Tongue (tissue), 2 donors: ENCODE data around the gene PHYHIPL. TPM values are rescaled to one million over a fixed set of nuclear protein-coding genes. Genes with fewer than 3 reads are reported as not detected.
A peak's percentile ranks its signal among the peaks of the same experiment; 100 is the strongest.

Experiments
- DNase-seq: peaks from one replicate; pipeline ENCODE4 v3.0.0-alpha.2; 2015
- total RNA-seq: library from RNA; depleted of rRNA; stranded (reverse); fragments of >200 nt; gene quantifications from one replicate; pipeline ENCODE4 v1.2.3, GENCODE V29; 2014

The PHYHIPL gene
- total RNA-seq, 1 donor from 2014 or later: 0.31 TPM

GRCh38 chr10:59257224-59257623 lies 80.8 kb downstream of the PHYHIPL start:
- peak; percentile 32 for DNase-seq

- no peak for DNase-seq
These were observed 82.4 kb downstream of the PHYHIPL start for GRCh38 chr10:59258890-59259289.

GRCh38 chr10:59265141-59265540 lies 88.7 kb downstream of the PHYHIPL start:
- no peak for DNase-seq

- DNase-seq: peak; percentile 26
These were observed 89.9 kb downstream of the PHYHIPL start for GRCh38 chr10:59266321-59266720.

- no peak for DNase-seq
These were observed 92.0 kb downstream of the PHYHIPL start for GRCh38 chr10:59268460-59268859.

DNA sequence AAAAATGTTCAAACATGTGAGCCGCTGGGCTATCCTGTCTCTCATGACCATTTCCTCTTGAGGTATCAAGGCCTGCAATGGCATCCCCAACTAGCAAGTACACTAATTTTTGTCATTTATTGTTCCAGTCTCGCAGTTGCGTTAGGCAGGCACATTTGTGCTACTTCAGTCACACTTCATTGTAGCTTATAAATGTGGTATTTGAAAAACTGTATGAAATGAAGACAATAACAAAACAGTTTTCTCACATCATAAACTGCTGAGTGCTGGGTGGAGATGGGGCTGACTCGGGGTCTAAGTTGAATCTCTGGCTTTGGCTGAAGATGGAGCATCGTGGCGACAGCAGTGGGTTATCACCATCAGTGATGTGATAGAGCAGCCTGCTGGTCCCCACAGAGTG lies 93.2 kb downstream of the PHYHIPL start:
- no peak for DNase-seq

GRCh38 chr10:59270492-59270891 lies 94.0 kb downstream of the PHYHIPL start:
- DNase-seq: no peak

DNA sequence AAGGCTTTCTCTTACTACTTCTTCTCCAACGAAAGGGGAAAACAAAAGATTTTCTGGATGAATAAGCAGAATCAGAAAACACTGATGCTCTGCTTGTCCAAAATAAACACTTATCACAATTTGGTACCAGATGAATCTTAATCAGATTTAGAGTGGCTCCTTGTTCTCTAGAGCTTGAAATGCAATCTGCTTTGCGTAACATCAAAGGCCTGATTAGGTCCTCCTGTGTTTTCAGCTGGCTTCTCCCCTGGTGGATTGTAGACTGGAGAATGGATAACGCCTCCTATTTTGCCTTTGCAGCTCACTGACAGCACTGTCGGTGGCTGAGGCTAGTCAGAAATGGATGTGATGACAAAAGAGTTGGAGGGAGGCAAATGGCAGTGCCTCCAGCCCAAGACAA lies 94.7 kb downstream of the PHYHIPL start:
- no peak for DNase-seq

GRCh38 chr10:59272061-59272460 lies 95.6 kb downstream of the PHYHIPL start:
- no peak for DNase-seq

DNA sequence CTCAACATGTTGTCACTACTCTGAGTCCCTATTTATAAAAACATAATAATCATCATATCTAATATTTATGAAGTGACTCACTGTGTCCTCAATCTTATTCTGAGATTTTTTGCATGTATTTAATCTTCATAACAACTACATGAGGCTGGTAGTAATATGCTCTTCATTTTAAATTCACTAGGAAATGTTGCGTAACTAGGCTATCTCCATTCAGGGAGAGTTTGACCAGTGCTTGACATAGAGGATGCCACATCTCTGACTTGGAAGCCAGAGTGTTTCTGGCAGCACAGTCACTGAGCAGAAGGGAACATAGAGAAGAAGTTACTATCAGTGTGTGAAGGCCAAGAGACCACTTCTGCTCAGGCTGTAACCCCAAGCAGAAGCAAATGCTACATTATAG lies 97.0 kb downstream of the PHYHIPL start:
- no peak for DNase-seq

GRCh38 chr10:59276133-59276532 lies 99.7 kb downstream of the PHYHIPL start:
- no peak for DNase-seq

GRCh38 chr10:59276919-59277318 lies 100.5 kb downstream of the PHYHIPL start:
- DNase-seq: no peak

GRCh38 chr10:59279476-59279875 lies 103.0 kb downstream of the PHYHIPL start:
- DNase-seq: no peak

DNA sequence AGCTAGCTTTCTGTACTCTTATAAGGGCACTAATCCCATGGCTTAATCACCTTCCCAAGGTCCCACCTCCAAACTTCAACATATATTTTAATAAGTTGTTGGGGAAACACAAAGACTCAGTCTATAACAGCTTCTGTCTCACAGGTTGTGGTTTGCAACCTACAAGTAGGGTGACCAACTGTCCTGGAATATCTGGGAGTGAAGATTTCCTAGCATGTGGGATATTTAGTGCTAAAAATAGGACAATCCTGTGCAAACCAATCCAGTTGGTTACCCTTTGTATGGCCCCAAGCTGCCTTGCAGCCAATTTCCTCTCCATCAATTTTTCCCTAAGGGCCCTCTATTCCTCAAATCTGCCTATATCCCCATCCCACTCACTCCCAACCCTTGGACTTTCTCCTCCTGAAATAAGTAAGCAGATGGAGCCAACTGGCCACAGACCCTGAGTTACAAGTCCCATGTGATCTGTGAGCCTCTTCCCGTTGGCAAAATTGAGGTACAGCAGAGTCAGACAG lies 103.6 kb downstream of the PHYHIPL start:
- DNase-seq: peak; percentile 21

DNA sequence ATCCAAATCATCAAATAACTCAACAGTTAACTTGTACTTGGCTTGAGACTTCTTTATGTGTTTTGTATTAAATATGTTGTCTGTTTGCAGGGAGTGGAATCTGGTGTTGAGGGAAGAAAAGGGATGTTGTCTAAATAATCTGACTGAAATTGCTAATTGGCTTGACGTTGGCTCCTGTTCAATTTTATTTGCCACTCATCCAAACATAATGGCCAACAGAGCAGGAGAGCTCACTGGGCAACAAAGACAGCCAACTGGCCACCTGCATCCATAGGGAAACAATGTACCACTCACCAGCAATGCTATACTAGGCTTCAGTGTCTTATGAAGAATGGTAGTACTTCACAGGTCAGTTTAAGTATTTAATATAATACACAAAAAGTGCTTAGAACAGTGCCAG lies 105.4 kb downstream of the PHYHIPL start:
- no peak for DNase-seq

- peak; percentile 81 for DNase-seq
These were observed 107.1 kb downstream of the PHYHIPL start for GRCh38 chr10:59283456-59284091.

DNA sequence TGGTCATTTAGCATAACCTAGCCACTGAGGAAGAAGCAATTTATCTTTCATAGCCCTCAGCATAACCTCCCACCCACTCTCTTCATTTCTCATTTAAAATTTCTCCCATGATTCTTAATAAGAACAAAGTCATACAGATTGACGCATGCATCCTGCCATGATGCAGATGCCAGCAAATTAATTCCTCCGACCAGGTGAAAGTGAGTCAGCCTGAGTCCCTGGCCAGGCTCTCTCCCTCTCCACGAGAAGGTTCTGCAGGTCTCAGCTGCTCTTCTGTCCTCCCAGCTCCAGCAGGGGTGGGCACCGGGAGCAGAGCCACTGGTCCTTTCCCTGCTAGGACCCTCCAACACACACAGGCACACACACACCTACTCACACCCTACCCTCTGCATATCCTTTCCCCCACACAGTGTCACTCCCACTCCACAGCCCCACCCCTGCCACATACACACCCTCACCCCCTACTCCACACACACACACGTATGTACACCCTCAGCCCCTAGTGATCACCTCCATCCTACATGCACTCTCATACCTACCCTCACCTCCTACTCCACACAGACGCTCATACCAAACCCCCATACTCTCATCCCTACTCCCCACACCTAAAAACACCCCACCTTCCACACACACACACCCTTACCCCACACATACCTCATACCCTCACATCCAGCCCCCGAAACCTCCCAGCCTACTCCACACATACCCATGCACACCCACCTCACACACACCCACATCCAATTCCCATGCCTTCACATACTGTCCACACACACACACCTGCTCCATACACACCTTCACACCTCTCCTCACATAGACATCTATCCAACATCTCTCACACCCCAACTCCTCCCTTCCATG lies 107.9 kb downstream of the PHYHIPL start:
- no peak for DNase-seq

GRCh38 chr10:59285073-59285472 lies 108.6 kb downstream of the PHYHIPL start:
- peak; percentile 65 for DNase-seq

DNA sequence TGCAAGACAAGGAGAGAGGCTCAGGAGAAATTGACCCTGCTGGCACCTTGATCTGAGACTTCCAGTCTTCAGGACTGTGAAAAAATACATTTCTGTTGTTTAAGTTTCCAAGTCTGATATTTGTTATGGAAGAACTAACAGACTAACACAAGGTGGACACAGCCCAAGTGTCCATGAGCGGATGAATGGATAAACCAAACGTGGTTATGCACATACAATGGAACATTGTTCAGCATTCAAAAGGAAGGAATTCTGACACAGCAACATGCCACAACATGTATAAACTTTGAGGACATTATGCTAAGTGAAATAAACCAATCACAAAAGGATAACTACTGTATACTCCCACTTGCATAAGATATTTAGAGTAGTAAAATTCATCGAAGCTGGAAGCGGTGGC lies 109.4 kb downstream of the PHYHIPL start:
- DNase-seq: no peak

DNA sequence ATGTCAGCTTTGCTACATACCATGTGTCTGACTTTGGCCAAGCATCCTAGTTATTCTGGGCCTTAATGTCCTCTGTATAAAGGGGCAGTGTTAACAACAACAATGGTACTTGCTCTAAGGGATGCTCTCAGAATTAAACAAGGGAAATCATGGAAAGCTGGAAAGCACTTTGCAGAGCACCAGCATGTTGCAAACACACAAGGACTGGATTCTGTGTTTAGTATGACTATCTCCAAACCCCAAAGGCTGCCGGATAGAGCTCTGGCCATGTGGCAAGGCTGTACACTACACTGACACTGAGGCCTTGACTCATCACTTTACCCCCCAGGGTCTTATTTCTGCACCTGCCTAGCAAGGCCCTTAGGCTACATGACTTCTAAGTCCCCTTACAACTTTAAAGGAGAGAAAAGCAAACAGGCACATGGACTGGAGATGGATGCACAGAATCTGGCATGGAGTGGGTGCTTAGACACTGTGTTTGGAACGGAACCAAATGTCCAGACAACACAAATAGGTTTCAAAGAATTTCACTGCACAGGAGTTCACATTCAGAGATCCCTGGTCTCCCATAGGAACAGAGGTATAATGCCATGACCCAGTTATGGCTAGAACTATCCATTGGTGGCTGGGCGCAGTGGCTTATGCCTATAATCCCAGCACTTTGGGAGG lies 111.3 kb downstream of the PHYHIPL start:
- no peak for DNase-seq

DNA sequence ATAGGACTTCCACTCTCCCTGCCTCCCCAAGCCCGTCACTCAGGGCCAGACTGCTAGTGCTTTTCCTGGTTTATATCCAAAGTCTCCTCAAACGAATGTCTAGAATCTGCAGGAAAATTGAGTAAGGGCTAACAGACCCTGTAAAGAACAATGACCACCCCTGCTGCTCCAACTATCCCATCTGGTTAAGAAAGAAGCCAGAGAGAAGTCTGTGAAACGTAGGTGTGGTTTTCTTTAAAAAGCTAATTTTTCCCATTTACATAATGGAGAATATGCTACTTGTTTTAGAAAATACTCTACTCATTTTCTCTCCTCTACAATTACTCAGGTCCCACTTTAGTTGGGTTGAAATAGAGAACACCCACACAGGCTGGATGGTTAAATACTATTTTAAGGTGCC lies 113.4 kb downstream of the PHYHIPL start:
- DNase-seq: no peak

- DNase-seq: no peak
These were observed 114.0 kb downstream of the PHYHIPL start for GRCh38 chr10:59290448-59290847.
